Spleen (tissue), 11 donors: ENCODE data around the gene HSD17B2. TPM values are rescaled to one million over a fixed set of nuclear protein-coding genes. Genes with fewer than 3 reads are reported as not detected.

ENCODE experiments used
- DNase-seq: peaks from one replicate; pipeline ENCODE4 v3.0.0-alpha.2; 2020
- H3K27ac ChIP-seq, 8 donors: fragments of 200-600 bp; sonication (generic) in 7 of 8; 1 replicate in 4 of 8; 2 replicates in 4 of 8; pipeline versions ENCODE4 v1.5.0 to v1.8.0; 2016 to 2021; ENCODE audit warnings: inconsistent platforms in 4 of 8, mild to moderate bottlenecking in 4 of 8, moderate library complexity in 1 of 8
- H3K27me3 ChIP-seq, 7 donors: fragments of 200-600 bp; sonication (generic) in 6 of 7; replicated peaks in 1 of 7; 1 replicate in 4 of 7; 2 replicates in 3 of 7; pipeline versions ENCODE4 v1.5.0 to v1.8.0; 2016 to 2021; ENCODE audit warnings: inconsistent platforms in 3 of 7, mild to moderate bottlenecking in 1 of 7
- H3K36me3 ChIP-seq, 6 donors: fragments of 200-600 bp; sonication (generic) in 5 of 6; 1 replicate in 4 of 6; 2 replicates in 2 of 6; pipeline versions ENCODE4 v1.5.0 to v1.8.0; 2016 to 2021; ENCODE audit warnings: inconsistent platforms in 2 of 6
- H3K4me1 ChIP-seq, 6 donors: fragments of 200-600 bp; sonication (generic) in 5 of 6; 1 replicate in 3 of 6; 2 replicates in 3 of 6; pipeline versions ENCODE4 v1.5.0 to v1.8.0; 2016 to 2021; ENCODE audit warnings: inconsistent platforms in 3 of 6
- H3K4me3 ChIP-seq, 8 donors: fragments of 200-600 bp; sonication (generic) in 7 of 8; 1 replicate in 4 of 8; 2 replicates in 4 of 8; pipeline versions ENCODE4 v1.5.0 to v1.8.0; 2016 to 2021; ENCODE audit warnings: inconsistent platforms in 4 of 8, mild to moderate bottlenecking in 4 of 8, moderate library complexity in 2 of 8
- H3K9me3 ChIP-seq, 8 donors: fragments of 200-600 bp; sonication (generic) in 7 of 8; 1 replicate in 4 of 8; 2 replicates in 4 of 8; pipeline versions ENCODE4 v1.5.0 to v1.8.0; 2016 to 2021; ENCODE audit warnings: inconsistent platforms in 4 of 8
- CTCF ChIP-seq, 11 experiments: fragments of 200-600 bp in 7 of 11; fragments of 450-650 bp in 4 of 11; sonication (generic) in 4 of 11; IDR thresholded peaks in 8 of 11; conservative IDR thresholded peaks in 3 of 11; 1 replicate in 7 of 11; 2 replicates in 4 of 11; pipeline versions ENCODE4 v1.4.0 to v1.8.0; 2016 to 2021; ENCODE audit warnings: antibody characterized with exemption in 11 of 11, inconsistent platforms in 4 of 11, mild to moderate bottlenecking in 1 of 11
- POLR2A ChIP-seq, 3 donors: fragments of 450-650 bp; IDR thresholded peaks; one replicate each; pipeline ENCODE4 v1.5.1; 2017; ENCODE audit warnings: antibody characterized with exemption in 3 of 3, mild to moderate bottlenecking in 1 of 3
- POLR2AphosphoS5 ChIP-seq, 3 donors: sonication (generic); formaldehyde crosslinking; IDR thresholded peaks; one replicate each; pipeline ENCODE4 v1.5.1; 2017; ENCODE audit warnings: antibody characterized with exemption in 3 of 3
- WGBS, 5 donors: extraction: QIAGEN DNeasy Blood & Tissue Kit in 3 of 5; methylation state at CpG; one replicate each; pipeline versions ENCODE4 v1.1.5 to v1.1.7; 2013 to 2018; 5-methylcytosine and 5-hydroxymethylcytosine counted together
- intact Hi-C: fragments of 100-400 bp; cut with DNase I; formaldehyde crosslinking; loops from one replicate; pipeline ENCODE4 v1.15.0; 2023; ENCODE audit warnings: low total_unique reads
- polyA plus RNA-seq, 3 donors: library from polyadenylated mRNA; stranded (reverse); fragments of 200-250 nt; gene quantifications; one replicate each; pipeline ENCODE4 v1.2.1, GENCODE V29; 2013
- total RNA-seq, 7 donors: library from RNA; depleted of rRNA in 3 of 7; stranded (reverse); fragments of >200 nt in 3 of 7; fragmentation: NEBNext Ultra II Directional in 4 of 7; extraction: Animal tissue kit (Norgen Biotek cat#: 25700) in 4 of 7; gene quantifications; one replicate each; pipeline versions ENCODE4 v1.1.0 to v1.2.1, GENCODE V29; 2016 to 2021
- donor health status: healthy with polysubstance abuse.
- donor health status: DM: no; HTN: no; CAD: no; lungs with moderate emphysema.
- donor health status: DM: no; HTN: no; CAD: no.
- donor health status: Bipolar disorder and iron deficiency.
- donor health status: healthy.
- donor health status: DM: no; HTN: no; CAD: no.
- donor health status: DM: yes; HTN: yes; CAD: no.

The HSD17B2 gene
- total and polyA plus RNA-seq, 10 donors = 0.09 to 0.13 TPM; not detected in 8

- WGBS, 5 donors = 75 to 86% (median 80%) methylated on average over 4 of the region's 4 CpGs
- H3K27me3 ChIP-seq = peaks cover 0 to 60% (median 0%) of the 10 kb centered on the region in 7 donors
- intact Hi-C loops = no loop called here
Measured at GRCh38 chr16:82024883-82025282, 10.2 kb upstream of the HSD17B2 start.

GRCh38 chr16:82027629-82028064 lies 7.4 kb upstream of the HSD17B2 start:
- TF ChIP-seq POLR2A (IDR thresholded peaks at IDR 0.05) (no peak), CTCF (IDR thresholded peaks at IDR 0.05 in 8 of 11, conservative IDR thresholded peaks at IDR 0.05 in 3 of 11) (no peak), POLR2AphosphoS5 (IDR thresholded peaks at IDR 0.05) (no peak)
- Histone ChIP-seq H3K4me3 (no peak overlapping the region), H3K27me3 (peaks cover 0 to 44% (median 2%) of the 10 kb centered on the region in 7 donors), H3K4me1 (no peaks in the 10 kb centered on the region), H3K36me3 (no peaks in the 10 kb centered on the region), H3K27ac (no peak overlapping the region), H3K9me3 (no peaks in the 10 kb centered on the region)
- intact Hi-C loops = no loop called here
- no peak for DNase-seq
- 73 to 84% (median 81%) methylated on average over 7 of the region's 7 CpGs for WGBS, 5 donors

More at GRCh38 chr16:82024883-82025282, 10.2 kb upstream of the HSD17B2 start:
- no peaks in the 10 kb centered on the region for H3K36me3 ChIP-seq
- DNase-seq = no peak
- H3K9me3 ChIP-seq = no peaks in the 10 kb centered on the region
- H3K27ac ChIP-seq = no peak overlapping the region
- no peaks in the 10 kb centered on the region for H3K4me1 ChIP-seq
- H3K4me3 ChIP-seq = no peak overlapping the region
- TF ChIP-seq POLR2A (IDR thresholded peaks at IDR 0.05) = no peak
- TF ChIP-seq POLR2AphosphoS5 (IDR thresholded peaks at IDR 0.05) = no peak
- no peak for TF ChIP-seq CTCF (IDR thresholded peaks at IDR 0.05 in 8 of 11, conservative IDR thresholded peaks at IDR 0.05 in 3 of 11)

GRCh38 chr16:82031116-82032084 lies 3.7 kb upstream of the HSD17B2 start:
- Histone ChIP-seq H3K4me1 (no peaks in the 10 kb centered on the region), H3K36me3 (no peaks in the 10 kb centered on the region), H3K4me3 (no peak overlapping the region), H3K9me3 (no peaks in the 10 kb centered on the region), H3K27ac (no peak overlapping the region), H3K27me3 (peaks cover 0 to 43% (median 0%) of the 10 kb centered on the region in 7 donors)
- TF ChIP-seq CTCF (IDR thresholded peaks at IDR 0.05 in 8 of 11, conservative IDR thresholded peaks at IDR 0.05 in 3 of 11) = peak in 5 of 11 experiments; percentile 12 to 32 (median 21)
- no peak for TF ChIP-seq POLR2A (IDR thresholded peaks at IDR 0.05)
- intact Hi-C loops = no loop called here
- DNase-seq = no peak
- 61 to 71% (median 67%) methylated on average over 13 of the region's 13 CpGs for WGBS, 5 donors

- H3K4me3 ChIP-seq = no peak overlapping the region
- H3K36me3 ChIP-seq = no peaks in the 10 kb centered on the region
- intact Hi-C loops = no loop called here
- H3K9me3 ChIP-seq = no peaks in the 10 kb centered on the region
- DNase-seq = no peak
- H3K4me1 ChIP-seq = no peaks in the 10 kb centered on the region
- peaks cover 0 to 43% (median 0%) of the 10 kb centered on the region in 7 donors for H3K27me3 ChIP-seq
- no peak overlapping the region for H3K27ac ChIP-seq
- TF ChIP-seq CTCF (IDR thresholded peaks at IDR 0.05 in 8 of 11, conservative IDR thresholded peaks at IDR 0.05 in 3 of 11) (no peak), POLR2A (IDR thresholded peaks at IDR 0.05) (no peak), POLR2AphosphoS5 (IDR thresholded peaks at IDR 0.05) (no peak)
- 79 to 93% (median 87%) methylated on average over 6 of the region's 6 CpGs for WGBS, 5 donors
Measured at GRCh38 chr16:82033006-82033405, 2.0 kb upstream of the HSD17B2 start.
